Stomach (tissue), 9 donors: ENCODE measurements around the gene DNAI1. TPM values are rescaled to one million over a fixed set of nuclear protein-coding genes. Genes with fewer than 3 reads are reported as not detected.

Experiments
- DNase-seq, 2 donors: peaks; one replicate each; pipeline versions ENCODE4 v3.0.0 to v3.0.0-alpha.2; 2013 to 2019
- H3K27ac ChIP-seq, 5 donors: fragments of 200-600 bp in 4 of 5; sonication (generic) in 4 of 5; one replicate each; pipeline ENCODE4 v1.5.1; 2013 to 2019; ENCODE audit warnings: mild to moderate bottlenecking in 1 of 5, moderate library complexity in 1 of 5
- H3K27me3 ChIP-seq, 3 donors: fragments of 200-600 bp; sonication (generic); one replicate each; pipeline ENCODE4 v1.5.1; 2017 to 2019; ENCODE audit warnings: mixed run types in 1 of 3
- H3K36me3 ChIP-seq, 4 donors: fragments of 200-600 bp; sonication (generic); 1 replicate in 3 of 4; 2 replicates in 1 of 4; pipeline ENCODE4 v1.5.1; 2016 to 2019
- H3K4me1 ChIP-seq, 4 donors: fragments of 200-600 bp; sonication (generic); one replicate each; pipeline ENCODE4 v1.5.1; 2016 to 2019
- H3K4me3 ChIP-seq, 4 donors: fragments of 200-600 bp; sonication (generic) in 3 of 4; one replicate each; pipeline ENCODE4 v1.5.1; 2016 to 2019; ENCODE audit warnings: mild to moderate bottlenecking in 1 of 4
- H3K9me3 ChIP-seq, 4 donors: fragments of 200-600 bp; sonication (generic); one replicate each; pipeline ENCODE4 v1.5.1; 2016 to 2019
- EP300 ChIP-seq: sonication (generic); formaldehyde crosslinking; IDR thresholded peaks from one replicate; pipeline ENCODE4 v1.6.1; 2017; ENCODE audit warnings: antibody characterized with exemption
- POLR2A ChIP-seq, 4 donors: fragments of 450-650 bp; IDR thresholded peaks; one replicate each; pipeline ENCODE4 v1.6.1; 2016; ENCODE audit warnings: antibody characterized with exemption in 4 of 4, control low read depth in 2 of 4, mild to moderate bottlenecking in 1 of 4, moderate library complexity in 1 of 4
- POLR2AphosphoS5 ChIP-seq, 3 donors: sonication (generic); formaldehyde crosslinking; IDR thresholded peaks; one replicate each; pipeline ENCODE4 v1.6.1; 2016; ENCODE audit warnings: antibody characterized with exemption in 3 of 3
- WGBS, 5 donors: extraction: QIAGEN DNeasy Blood & Tissue Kit in 3 of 5; methylation state at CpG; one replicate each; pipeline versions ENCODE4 v1.1.5 to v1.1.7; 2013 to 2018; 5-methylcytosine and 5-hydroxymethylcytosine counted together
- intact Hi-C: fragments of 100-400 bp; cut with DNase I; formaldehyde crosslinking; loops from one replicate; pipeline ENCODE4 v1.15.1; 2023; ENCODE audit warnings: low total_unique reads
- polyA plus RNA-seq, 3 donors: library from polyadenylated mRNA; stranded (reverse); fragments of 200-250 nt; gene quantifications; one replicate each; pipeline ENCODE4 v1.2.3, GENCODE V29; 2013
- total RNA-seq, 5 donors: library from RNA; depleted of rRNA; stranded (reverse); fragments of >200 nt; gene quantifications; one replicate each; pipeline versions ENCODE4 v1.1.0 to v1.2.3, GENCODE V29; 2014 to 2016
- TF ChIP-seq, protein P1 (sequence below), 7 experiments: fragments of 450-650 bp in 4 of 7; fragments of 200-600 bp in 3 of 7; sonication (generic) in 3 of 7; IDR thresholded peaks; one replicate each; pipeline ENCODE4 v1.5.1; 2016 to 2019; ENCODE audit warnings: antibody characterized with exemption in 7 of 7, control low read depth in 2 of 7, mild to moderate bottlenecking in 1 of 7
- donor health status: healthy with polysubstance abuse.
- donor health status: Bipolar disorder and iron deficiency.
- donor health status: healthy.

DNAI1 gene
- total and polyA plus RNA-seq, 8 donors = 0.31 to 1.0 TPM; not detected in 6

DNA sequence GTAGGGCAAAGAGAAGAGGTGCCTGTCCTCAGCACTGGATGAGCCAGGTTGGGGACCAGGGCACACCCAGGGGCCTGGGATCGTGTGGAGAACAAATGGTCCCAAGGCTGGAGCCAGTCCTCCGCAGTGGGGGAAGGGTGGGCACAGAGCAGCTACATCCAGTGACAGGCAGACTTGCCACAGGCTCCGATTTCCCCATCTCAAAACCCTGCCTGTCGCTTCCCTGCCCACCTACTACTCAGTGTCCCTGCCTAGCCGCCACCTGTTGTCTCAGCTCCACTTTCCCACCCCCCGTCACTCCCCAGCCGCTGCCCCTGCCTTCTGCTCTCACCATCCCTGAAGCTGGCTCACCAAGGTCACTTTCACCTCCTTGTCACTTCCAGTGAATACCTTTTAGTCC lies 78.1 kb downstream of the DNAI1 start:
- peaks cover 0 to 47% (median 0%) of the 10 kb centered on the region in 3 donors for H3K27me3 ChIP-seq
- 42 to 49% (median 48%) methylated on average over 7 of the region's 7 CpGs for WGBS, 5 donors
- H3K4me3 ChIP-seq = no peak overlapping the region
- no peaks in the 10 kb centered on the region for H3K36me3 ChIP-seq
- no peaks in the 10 kb centered on the region for H3K4me1 ChIP-seq
- TF ChIP-seq EP300 = no peak
- TF ChIP-seq POLR2AphosphoS5 (IDR thresholded peaks at IDR 0.05) = no peak
- TF ChIP-seq, protein P1, sequence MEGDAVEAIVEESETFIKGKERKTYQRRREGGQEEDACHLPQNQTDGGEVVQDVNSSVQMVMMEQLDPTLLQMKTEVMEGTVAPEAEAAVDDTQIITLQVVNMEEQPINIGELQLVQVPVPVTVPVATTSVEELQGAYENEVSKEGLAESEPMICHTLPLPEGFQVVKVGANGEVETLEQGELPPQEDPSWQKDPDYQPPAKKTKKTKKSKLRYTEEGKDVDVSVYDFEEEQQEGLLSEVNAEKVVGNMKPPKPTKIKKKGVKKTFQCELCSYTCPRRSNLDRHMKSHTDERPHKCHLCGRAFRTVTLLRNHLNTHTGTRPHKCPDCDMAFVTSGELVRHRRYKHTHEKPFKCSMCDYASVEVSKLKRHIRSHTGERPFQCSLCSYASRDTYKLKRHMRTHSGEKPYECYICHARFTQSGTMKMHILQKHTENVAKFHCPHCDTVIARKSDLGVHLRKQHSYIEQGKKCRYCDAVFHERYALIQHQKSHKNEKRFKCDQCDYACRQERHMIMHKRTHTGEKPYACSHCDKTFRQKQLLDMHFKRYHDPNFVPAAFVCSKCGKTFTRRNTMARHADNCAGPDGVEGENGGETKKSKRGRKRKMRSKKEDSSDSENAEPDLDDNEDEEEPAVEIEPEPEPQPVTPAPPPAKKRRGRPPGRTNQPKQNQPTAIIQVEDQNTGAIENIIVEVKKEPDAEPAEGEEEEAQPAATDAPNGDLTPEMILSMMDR (IDR thresholded peaks at IDR 0.05) = no peak
- TF ChIP-seq POLR2A (IDR thresholded peaks at IDR 0.05) = no peak
- H3K9me3 ChIP-seq = peaks cover 0 to 8% (median 2%) of the 10 kb centered on the region in 4 donors
- H3K27ac ChIP-seq = no peak overlapping the region
- intact Hi-C loops = no loop called here
- DNase-seq = no peak

DNA sequence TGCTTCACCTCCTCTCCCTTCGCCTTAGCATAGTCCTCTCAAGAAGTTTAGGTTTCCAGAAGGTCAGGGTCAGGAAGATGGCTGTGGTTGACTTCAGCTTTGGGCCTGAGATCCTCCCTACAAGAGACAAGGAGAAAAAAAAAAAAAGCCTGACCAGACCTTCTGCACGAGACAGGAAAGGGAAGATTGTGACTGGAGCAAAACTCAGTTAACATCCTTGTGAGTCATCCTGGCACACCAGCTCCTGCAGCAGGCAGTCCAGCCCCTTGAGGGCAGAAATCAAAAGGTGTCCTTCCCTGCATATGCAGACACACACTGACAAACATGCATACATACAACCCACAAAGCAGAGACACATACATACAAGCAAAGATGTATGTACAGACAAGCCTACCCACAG lies 82.2 kb downstream of the DNAI1 start:
- DNase-seq = no peak
- Histone ChIP-seq H3K27ac (no peak overlapping the region), H3K9me3 (no peaks in the 10 kb centered on the region), H3K36me3 (no peaks in the 10 kb centered on the region), H3K4me3 (no peak overlapping the region), H3K4me1 (no peaks in the 10 kb centered on the region), H3K27me3 (peaks cover 0 to 21% (median 0%) of the 10 kb centered on the region in 3 donors)
- TF ChIP-seq POLR2A (IDR thresholded peaks at IDR 0.05) = no peak
- no peak for TF ChIP-seq EP300
- TF ChIP-seq, protein P1 (IDR thresholded peaks at IDR 0.05) = no peak
- no peak for TF ChIP-seq POLR2AphosphoS5 (IDR thresholded peaks at IDR 0.05)
- 55 to 68% (median 64%) methylated on average over 2 of the region's 2 CpGs for WGBS, 5 donors
- intact Hi-C loops = no loop called here

DNA sequence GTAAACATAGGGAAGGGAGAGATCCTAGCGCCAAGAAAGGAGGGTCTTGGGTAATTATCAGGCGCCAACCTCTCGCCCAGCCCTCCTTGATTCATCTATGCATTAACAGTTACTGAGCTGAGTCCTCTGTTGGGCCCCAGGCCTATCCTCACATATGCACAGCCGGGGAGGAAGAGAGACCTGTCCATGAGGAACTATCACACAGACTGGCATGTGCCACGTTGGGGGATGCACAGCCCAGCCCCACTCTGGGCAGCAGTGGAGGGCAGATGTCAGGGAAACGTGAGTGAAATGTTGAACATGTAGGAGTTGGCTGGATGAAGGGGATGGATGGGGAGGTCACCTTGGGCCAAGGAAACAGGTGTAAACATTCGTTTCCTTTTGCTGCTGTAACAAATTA lies 82.9 kb downstream of the DNAI1 start:
- Histone ChIP-seq H3K27me3 (peaks cover 0 to 18% (median 0%) of the 10 kb centered on the region in 3 donors), H3K36me3 (no peaks in the 10 kb centered on the region), H3K27ac (no peak overlapping the region), H3K4me1 (no peaks in the 10 kb centered on the region), H3K9me3 (no peaks in the 10 kb centered on the region), H3K4me3 (no peak overlapping the region)
- 69 to 78% (median 76%) methylated on average over 7 of the region's 7 CpGs for WGBS, 5 donors
- intact Hi-C loops = no loop called here
- no peak for DNase-seq
- no peak for TF ChIP-seq POLR2AphosphoS5 (IDR thresholded peaks at IDR 0.05)
- no peak for TF ChIP-seq POLR2A (IDR thresholded peaks at IDR 0.05)
- no peak for TF ChIP-seq EP300
- TF ChIP-seq, protein P1 (IDR thresholded peaks at IDR 0.05) = no peak

GRCh38 chr9:34544035-34544434 lies 85.4 kb downstream of the DNAI1 start:
- TF ChIP-seq POLR2AphosphoS5 (IDR thresholded peaks at IDR 0.05) (no peak), POLR2A (IDR thresholded peaks at IDR 0.05) (no peak), EP300 (no peak)
- TF ChIP-seq, protein P1 (IDR thresholded peaks at IDR 0.05) = no peak
- intact Hi-C loops = no loop called here
- no peak for DNase-seq
- H3K9me3 ChIP-seq = no peaks in the 10 kb centered on the region
- peaks cover 0 to 8% (median 4%) of the 10 kb centered on the region in 4 donors for H3K4me1 ChIP-seq
- H3K36me3 ChIP-seq = no peaks in the 10 kb centered on the region
- H3K27me3 ChIP-seq = peaks cover 0 to 18% (median 10%) of the 10 kb centered on the region in 3 donors
- no peak overlapping the region for H3K27ac ChIP-seq
- H3K4me3 ChIP-seq = no peak overlapping the region
- WGBS, 5 donors = 40 to 50% (median 44%) methylated on average over 5 of the region's 5 CpGs
